GM23338 (cell line): ENCODE data around the gene CD99L2.

Experiments used
- CREB1 ChIP-seq: fragments of 250-450 bp; sonication (Bioruptor Pico); IDR thresholded peaks from 2 replicates; pipeline ENCODE4 v1.5.0; 2020; ENCODE audit warnings: low read depth, mild to moderate bottlenecking, moderate library complexity
- ETS1 ChIP-seq: IDR thresholded peaks from 2 replicates; pipeline ENCODE4 v1.6.1; 2016; ENCODE audit warnings: antibody characterized with exemption
- EZH2 ChIP-seq: fragments of 200-600 bp; sonication (generic); IDR thresholded peaks from one replicate; pipeline ENCODE4 v1.8.0; 2017; ENCODE audit warnings: antibody characterized with exemption, mild to moderate bottlenecking, low read depth; ENCODE audit not compliant: unreplicated experiment
- EZH2phosphoT487 ChIP-seq: fragments of 200-600 bp; sonication (generic); IDR thresholded peaks from one replicate; pipeline ENCODE4 v1.8.1; 2018; ENCODE audit warnings: antibody characterized with exemption; ENCODE audit not compliant: unreplicated experiment
- JUNB ChIP-seq: IDR thresholded peaks from one replicate; pipeline ENCODE4 v1.6.1; 2016; ENCODE audit warnings: antibody characterized with exemption; ENCODE audit not compliant: unreplicated experiment
- NANOG ChIP-seq: IDR thresholded peaks from 2 replicates; pipeline ENCODE4 v1.6.1; 2016; ENCODE audit warnings: antibody characterized with exemption, borderline replicate concordance
- POLR2AphosphoS5 ChIP-seq: IDR thresholded peaks from 2 replicates; pipeline ENCODE4 v1.6.1; 2016; ENCODE audit warnings: antibody characterized with exemption, low read depth
- REST ChIP-seq: IDR thresholded peaks from one replicate; pipeline ENCODE4 v1.6.1; 2018; ENCODE audit warnings: antibody characterized with exemption; ENCODE audit not compliant: unreplicated experiment
- ZNF114 ChIP-seq: fragments of 250-450 bp; sonication (Bioruptor Pico); IDR thresholded peaks from 2 replicates; pipeline ENCODE4 v1.5.0; 2020; ENCODE audit warnings: mild to moderate bottlenecking, moderate library complexity
- ZNF331 ChIP-seq: fragments of 250-450 bp; sonication (Bioruptor Pico); IDR thresholded peaks from 2 replicates; pipeline ENCODE4 v1.5.0; 2020; ENCODE audit warnings: low read depth, mild to moderate bottlenecking, moderate library complexity
- TF ChIP-seq, protein P1 (sequence below), 2 experiments: fragments of 200-600 bp in 1 of 2; sonication (generic) in 1 of 2; conservative IDR thresholded peaks; 2 replicates each; pipeline versions ENCODE4 v1.5.1 to v1.6.1; 2016 to 2017; ENCODE audit warnings: antibody characterized with exemption in 2 of 2, low read depth in 2 of 2, mild to moderate bottlenecking in 2 of 2, moderate library complexity in 1 of 2
- TF ChIP-seq, protein P2 (sequence below): fragments of 250-450 bp; sonication (Bioruptor Pico); IDR thresholded peaks from 2 replicates; pipeline ENCODE4 v1.5.0; 2020; ENCODE audit warnings: mild to moderate bottlenecking, moderate library complexity

GRCh38 chrX:150762258-150763165 is 136.0 kb downstream of the CD99L2 start:
- TF ChIP-seq, protein P1, sequence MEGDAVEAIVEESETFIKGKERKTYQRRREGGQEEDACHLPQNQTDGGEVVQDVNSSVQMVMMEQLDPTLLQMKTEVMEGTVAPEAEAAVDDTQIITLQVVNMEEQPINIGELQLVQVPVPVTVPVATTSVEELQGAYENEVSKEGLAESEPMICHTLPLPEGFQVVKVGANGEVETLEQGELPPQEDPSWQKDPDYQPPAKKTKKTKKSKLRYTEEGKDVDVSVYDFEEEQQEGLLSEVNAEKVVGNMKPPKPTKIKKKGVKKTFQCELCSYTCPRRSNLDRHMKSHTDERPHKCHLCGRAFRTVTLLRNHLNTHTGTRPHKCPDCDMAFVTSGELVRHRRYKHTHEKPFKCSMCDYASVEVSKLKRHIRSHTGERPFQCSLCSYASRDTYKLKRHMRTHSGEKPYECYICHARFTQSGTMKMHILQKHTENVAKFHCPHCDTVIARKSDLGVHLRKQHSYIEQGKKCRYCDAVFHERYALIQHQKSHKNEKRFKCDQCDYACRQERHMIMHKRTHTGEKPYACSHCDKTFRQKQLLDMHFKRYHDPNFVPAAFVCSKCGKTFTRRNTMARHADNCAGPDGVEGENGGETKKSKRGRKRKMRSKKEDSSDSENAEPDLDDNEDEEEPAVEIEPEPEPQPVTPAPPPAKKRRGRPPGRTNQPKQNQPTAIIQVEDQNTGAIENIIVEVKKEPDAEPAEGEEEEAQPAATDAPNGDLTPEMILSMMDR (conservative IDR thresholded peaks at IDR 0.05; ENCODE audit: low read depth in 2 of 2): no peak
- TF ChIP-seq POLR2AphosphoS5 (no peak), EZH2 (no peak), JUNB (no peak), EZH2phosphoT487 (no peak), ZNF114 (no peak), REST (no peak), ZNF331 (no peak), CREB1 (no peak), ETS1 (no peak), NANOG (no peak)
- TF ChIP-seq, protein P2, sequence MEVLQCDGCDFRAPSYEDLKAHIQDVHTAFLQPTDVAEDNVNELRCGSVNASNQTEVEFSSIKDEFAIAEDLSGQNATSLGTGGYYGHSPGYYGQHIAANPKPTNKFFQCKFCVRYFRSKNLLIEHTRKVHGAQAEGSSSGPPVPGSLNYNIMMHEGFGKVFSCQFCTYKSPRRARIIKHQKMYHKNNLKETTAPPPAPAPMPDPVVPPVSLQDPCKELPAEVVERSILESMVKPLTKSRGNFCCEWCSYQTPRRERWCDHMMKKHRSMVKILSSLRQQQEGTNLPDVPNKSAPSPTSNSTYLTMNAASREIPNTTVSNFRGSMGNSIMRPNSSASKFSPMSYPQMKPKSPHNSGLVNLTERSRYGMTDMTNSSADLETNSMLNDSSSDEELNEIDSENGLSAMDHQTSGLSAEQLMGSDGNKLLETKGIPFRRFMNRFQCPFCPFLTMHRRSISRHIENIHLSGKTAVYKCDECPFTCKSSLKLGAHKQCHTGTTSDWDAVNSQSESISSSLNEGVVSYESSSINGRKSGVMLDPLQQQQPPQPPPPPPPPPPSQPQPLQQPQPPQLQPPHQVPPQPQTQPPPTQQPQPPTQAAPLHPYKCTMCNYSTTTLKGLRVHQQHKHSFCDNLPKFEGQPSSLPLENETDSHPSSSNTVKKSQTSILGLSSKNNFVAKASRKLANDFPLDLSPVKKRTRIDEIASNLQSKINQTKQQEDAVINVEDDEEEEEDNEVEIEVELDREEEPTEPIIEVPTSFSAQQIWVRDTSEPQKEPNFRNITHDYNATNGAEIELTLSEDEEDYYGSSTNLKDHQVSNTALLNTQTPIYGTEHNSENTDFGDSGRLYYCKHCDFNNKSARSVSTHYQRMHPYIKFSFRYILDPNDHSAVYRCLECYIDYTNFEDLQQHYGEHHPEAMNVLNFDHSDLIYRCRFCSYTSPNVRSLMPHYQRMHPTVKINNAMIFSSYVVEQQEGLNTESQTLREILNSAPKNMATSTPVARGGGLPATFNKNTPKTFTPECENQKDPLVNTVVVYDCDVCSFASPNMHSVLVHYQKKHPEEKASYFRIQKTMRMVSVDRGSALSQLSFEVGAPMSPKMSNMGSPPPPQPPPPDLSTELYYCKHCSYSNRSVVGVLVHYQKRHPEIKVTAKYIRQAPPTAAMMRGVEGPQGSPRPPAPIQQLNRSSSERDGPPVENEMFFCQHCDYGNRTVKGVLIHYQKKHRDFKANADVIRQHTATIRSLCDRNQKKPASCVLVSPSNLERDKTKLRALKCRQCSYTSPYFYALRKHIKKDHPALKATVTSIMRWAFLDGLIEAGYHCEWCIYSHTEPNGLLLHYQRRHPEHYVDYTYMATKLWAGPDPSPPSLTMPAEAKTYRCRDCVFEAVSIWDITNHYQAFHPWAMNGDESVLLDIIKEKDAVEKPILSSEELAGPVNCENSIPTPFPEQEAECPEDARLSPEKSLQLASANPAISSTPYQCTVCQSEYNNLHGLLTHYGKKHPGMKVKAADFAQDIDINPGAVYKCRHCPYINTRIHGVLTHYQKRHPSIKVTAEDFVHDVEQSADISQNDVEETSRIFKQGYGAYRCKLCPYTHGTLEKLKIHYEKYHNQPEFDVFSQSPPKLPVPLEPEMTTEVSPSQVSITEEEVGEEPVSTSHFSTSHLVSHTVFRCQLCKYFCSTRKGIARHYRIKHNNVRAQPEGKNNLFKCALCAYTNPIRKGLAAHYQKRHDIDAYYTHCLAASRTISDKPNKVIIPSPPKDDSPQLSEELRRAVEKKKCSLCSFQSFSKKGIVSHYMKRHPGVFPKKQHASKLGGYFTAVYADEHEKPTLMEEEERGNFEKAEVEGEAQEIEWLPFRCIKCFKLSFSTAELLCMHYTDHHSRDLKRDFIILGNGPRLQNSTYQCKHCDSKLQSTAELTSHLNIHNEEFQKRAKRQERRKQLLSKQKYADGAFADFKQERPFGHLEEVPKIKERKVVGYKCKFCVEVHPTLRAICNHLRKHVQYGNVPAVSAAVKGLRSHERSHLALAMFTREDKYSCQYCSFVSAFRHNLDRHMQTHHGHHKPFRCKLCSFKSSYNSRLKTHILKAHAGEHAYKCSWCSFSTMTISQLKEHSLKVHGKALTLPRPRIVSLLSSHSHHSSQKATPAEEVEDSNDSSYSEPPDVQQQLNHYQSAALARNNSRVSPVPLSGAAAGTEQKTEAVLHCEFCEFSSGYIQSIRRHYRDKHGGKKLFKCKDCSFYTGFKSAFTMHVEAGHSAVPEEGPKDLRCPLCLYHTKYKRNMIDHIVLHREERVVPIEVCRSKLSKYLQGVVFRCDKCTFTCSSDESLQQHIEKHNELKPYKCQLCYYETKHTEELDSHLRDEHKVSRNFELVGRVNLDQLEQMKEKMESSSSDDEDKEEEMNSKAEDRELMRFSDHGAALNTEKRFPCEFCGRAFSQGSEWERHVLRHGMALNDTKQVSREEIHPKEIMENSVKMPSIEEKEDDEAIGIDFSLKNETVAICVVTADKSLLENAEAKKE: no peak
